Measurements from ENCODE around the gene LRMDA.
A peak's percentile ranks its signal among the peaks of the same experiment; 100 is the strongest.

Gene LRMDA

DNA sequence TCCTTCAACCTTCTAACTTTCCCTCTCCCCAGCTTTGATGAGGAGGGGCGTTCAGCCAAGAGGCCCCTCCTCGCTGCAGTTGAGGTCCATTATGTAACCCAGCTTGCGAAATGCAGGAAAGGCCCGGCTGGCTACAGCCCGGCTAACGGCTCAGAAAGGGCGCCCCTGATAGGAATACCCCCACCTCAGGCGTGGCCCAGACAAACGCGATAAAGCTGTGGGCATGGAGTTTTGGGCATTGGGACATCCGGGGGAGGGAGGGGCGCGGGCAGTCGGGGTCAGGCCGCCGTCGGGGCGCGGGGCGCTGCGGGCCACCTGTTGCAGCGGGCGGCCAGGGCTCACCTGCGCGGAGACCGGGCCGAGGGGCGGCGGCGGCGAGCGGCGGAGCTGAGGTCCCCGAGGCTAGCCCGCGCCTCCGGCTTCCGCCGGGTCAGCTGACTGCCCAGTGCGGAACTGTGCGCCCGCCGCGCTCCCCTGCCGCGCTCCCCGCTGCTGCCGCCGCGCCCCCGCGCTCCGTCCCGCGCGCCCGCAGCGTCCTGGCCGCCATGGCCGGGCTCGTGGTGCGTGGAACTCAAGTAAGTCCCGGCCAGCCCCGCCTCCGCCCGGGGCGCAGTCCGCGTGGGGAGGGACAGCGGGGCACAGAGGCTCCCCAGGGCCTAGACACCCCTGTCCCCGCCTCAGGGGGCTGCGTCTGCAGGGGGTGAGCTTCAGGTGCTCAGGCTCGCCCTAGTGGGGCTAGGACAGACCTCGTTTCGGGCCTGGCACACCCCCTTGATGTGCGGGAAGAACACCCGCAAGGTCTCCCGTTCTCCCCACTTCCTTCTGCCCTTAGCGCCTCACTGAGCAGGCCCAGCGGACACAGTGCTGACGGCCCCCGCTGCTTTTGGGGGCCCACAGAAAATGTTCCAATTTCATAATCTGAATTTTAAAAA is at the start of gene LRMDA:
LRMDA (plus strand) TSS at position 445 of the 932 bp plus-strand sequence.
- no peak for DNase-seq (ENCODE audit: low read depth)

DNA sequence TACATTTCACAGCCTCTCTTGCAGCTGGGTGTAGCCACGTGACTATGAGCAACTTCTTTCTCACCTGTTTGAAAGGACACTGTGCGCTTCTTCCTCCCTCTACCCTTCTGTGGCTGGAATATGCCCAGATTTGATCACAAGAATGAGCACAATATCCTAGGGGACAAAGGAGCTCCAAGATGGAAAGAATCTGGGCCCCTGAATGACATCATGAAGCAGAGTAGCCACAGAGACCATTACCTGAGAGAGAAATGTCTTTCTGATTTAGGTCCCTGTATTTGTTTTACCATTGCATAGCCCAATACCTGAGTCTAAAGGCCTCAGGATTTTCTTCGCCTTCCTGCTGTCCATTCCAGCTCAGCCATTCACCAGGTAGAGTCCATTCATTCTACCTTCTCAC is 45.3 kb upstream of the LRMDA start:
- no peak for DNase-seq (ENCODE audit: low read depth)

DNA sequence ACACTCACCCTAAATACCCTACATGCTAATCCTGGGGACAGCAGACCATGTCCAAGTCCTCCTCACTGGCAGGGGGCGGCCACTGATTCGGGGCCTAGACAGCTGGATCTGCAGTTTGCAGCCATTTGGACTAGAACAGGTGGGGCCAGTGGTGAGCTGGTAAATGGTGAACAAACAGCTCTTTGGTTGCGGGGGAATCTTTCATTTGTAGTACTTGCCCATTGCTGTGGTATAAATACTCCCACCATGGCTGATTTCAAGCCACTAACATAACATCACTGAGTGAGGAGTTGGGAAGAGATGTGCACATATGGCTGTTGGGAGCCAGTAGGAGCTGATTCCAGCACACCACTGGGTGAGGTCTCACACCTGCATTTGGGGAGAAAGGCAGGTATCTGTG is 43.3 kb upstream of the LRMDA start:
- DNase-seq (ENCODE audit: low read depth) = no peak

DNA sequence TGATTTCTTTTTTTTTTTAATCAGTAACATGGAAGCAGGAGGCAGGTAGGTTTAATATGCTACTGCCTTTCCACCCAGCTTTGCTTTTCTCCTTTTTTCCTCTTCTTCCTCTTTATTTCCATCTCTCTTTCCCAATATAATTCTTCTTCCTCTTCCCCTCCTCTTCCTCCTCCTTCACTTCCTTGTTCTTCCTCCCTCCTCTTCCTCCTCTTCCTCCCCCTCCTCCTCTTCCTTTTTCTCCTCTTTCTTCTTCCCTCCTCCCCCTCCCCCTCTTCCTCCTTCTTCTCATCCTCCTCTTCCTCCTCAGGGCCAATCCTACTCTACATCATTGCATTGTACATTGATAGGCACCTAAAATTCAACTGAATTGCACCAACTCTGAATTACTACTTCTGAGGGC is 41.2 kb upstream of the LRMDA start:
- DNase-seq (ENCODE audit: low read depth) = no peak

DNA sequence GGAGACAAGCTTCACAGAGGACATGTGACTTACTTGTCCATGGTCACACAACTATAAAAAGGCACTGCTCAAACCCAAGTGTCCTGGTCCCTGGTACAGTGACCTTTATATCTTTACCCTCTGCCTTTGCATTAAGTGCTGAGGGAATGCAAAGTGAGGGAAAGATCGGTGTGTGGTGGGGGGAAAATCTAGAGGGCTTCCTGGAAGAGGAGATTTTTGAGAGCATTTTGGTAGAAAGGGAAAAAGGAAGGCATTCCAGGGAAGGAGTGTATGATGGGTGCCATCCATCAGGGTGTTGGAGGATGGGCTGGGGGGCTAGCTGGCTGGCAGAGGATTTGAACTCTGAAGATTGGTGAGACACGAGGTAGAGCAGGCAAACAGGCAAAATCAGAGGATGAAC is 39.2 kb upstream of the LRMDA start:
- no peak for DNase-seq (ENCODE audit: low read depth)

DNA sequence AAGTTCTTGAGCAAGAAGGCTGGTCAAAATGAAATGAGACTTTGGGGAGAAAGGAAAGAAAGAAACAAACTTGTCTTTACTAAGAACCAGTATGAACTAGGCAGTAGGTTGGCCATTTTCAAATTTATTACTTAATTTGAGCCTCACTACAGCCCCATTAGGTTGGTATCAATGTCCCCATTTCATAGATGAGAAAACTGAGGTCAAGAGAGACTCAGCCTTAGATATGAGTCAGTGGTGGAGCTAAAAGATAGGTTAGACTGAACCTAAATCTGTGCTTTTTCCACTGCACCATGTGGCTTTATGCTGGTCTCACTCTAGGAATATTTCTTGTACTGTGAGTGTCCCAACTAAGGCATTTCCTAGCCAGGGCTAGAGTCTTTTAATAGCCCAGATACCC is 38.7 kb upstream of the LRMDA start:
- DNase-seq (ENCODE audit: low read depth) = no peak

DNA sequence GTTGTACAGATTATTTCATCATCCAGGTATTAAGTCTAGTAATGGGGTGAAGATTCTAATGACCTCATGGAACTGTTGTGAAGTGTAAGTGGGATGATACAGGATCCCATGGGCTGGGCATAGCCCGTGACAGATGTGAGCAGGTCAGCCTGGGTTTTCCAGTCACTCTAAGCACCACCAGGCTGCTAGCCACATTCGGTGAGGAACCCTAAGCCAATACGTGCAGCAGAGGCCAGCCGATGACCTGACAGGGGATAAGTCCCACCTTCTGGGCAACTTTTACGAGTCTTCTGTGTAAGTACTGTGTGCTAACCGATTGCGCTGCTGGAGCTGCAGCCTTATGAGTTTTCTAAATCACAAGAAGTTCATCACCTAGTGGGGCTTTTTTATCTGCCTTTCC is 37.2 kb upstream of the LRMDA start:
- no peak for DNase-seq (ENCODE audit: low read depth)

DNA sequence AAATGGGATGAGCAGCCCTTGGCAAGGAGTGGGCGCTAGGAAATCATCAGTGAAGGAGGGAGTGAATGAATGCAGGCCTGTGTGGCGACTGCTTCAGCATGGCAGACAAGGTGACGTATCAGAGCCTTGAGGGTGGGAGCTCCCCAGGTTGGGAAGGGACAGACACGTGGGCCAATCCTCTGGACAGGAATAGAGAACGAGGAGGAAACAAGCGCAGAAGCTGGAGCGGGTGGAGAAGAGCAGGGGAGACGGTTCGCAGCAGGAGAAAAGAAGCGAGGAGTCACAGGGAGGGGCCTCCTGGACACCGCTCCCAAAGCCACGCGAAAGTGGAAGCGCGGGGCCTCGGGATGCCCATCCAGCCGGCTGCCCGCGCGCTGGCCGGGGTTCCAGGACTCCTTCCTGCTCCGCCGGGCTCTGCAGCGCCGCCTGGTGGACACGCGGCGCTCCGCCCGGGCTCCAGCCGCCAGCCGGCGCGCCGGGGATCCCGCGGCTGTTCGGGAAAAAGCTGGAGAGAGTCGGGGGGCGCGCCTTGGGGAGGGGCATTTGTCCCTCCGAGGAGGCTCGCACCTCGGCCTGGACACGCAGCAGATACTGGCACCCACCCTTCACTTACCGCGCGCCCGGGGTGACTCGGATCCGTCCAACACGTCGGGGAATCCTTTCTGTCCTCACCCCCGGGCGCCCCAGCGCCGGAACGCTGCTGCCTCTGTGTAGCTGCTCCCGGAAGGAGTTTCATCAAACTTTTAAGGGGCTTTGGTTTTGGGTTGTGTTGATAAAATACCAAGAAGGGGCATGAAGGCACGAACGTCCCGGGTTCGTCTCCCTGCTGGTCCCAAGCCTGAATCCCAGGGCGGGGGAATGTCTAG is 36.1 kb upstream of the LRMDA start:
- DNase-seq (ENCODE audit: low read depth) = peak; percentile 60

DNA sequence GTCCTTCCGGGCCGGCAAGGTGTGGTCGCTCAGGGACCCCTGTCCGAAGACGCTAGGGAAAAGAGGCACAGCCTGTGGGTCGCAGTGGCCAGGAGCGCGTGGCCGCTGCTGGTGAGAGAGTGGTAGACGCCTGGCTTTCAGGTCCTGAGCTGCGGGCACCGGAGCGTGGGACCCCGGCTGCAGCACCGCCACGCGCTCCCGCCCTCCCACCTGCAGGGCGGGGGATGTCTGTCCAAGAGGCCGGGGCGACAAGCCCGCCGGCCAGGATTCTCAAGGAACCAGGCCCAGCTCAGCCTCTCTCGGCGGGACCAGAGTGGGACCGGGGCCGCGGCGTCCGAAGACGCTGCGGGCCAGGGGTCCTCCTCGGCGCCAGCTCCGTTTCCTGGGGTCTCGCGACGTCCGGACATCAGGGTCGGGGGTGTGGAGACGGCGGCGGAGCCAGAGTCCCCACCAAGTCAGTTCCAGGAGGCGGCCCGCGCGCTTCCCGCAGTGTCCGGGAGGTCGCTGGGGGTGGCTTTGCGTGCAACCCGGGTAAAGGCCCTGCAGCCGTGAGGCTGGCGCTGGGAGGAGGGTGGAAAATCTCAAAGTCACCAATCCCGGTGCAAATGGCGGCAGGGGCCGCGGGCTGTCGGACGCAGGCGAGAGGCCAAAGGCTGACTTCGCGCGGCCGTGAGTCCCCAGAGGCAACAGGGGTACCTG is 35.3 kb upstream of the LRMDA start:
- peak; percentile 55 for DNase-seq (ENCODE audit: low read depth)

DNA sequence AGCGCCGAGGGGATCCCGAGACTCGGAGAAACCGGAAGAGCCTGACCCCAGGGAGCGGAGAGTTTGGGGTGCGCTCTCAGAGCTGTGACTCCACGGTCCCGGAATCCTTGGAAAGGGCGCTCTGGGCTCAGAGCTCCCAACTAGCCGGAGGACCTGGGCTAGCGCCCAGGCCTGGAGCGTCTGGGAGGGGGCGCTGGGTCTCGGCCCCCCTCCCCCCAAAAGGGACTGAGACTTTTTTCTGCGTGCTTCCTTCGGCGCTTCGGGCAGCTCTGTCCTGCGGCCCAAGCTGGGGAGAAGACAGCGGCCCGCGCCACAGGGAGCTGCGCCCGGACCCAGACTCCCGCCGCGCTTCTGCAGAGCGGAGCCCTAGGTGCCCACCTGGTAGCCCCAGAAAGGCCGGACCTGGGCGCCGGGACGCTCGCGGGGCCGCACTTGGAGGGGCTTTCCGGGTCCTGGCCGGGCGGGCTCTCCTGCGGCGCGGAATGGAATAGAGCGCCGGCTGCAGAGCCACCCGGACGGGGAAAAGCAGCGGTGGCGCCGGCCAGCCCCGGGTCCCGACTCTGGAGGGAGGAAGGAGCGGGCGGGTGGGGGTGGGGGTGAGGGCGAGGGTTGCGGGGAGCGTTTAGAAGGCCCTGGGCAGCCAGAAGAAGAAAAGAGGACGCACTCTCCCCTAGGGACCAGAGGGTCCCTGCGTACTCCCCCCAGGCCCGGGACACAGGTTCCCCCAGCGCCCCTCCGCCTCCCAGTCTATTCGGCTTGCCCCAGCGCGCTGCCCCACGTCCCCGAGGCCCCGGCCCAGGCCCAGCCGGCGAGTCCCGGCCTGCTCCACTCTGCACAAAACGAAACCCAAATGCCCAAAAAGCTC is 34.6 kb upstream of the LRMDA start:
- DNase-seq (ENCODE audit: low read depth) = peak; percentile 47

DNA sequence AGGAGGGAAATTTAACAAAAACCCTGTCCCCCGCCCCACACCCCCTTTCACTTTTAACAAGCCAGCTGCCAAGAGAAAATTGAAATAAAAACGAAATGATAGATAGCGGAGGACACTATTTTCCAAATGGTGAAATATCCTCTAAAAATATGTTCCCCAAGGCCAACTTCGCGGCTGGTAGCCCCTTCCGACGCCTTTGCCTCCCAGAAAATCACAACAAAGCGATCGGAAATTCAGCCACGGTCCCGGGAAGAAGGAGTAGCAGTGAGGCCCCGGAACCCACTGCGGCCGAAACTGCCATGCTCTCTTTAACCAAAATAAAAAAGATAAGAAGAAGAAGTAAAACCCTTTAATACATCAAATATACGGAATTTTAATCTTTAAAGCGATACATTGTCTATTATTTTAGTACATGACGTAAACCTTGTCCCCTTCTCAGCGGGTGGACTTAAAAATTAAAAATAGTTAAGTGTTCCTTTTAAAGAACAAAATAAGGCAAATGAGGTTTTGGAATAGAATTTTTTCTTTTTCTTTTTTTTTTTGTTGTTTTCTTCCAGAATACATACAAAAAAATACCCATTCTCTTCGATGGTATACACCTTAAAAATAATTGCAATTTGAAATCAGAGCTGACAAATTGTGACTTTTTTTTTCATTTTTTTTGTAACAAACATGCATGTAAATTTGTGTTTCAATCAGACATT is 33.8 kb upstream of the LRMDA start:
- peak; percentile 50 for DNase-seq (ENCODE audit: low read depth)

DNA sequence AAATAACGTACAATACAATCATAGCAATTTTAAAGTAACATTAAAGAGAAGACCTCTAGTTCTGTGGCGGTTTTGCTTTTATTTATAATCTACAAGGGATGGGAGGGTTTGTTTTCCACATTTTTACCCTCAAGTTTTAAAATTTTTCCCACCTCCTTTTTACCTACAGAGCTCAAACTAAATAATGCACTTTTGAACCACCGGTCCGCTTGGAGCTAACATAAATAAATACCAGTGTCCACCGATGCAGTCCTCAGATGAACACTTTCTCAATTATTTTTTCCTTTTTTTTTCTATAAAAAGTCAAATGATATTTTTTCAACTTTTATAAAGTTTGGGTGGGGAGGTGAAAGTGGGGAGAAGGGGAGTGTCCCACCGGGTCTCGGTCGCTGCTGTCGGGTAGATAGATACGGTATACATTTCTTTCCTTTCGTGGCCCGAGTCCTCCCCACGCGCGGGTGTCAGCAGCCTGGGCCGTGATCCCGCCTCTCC is 33.2 kb upstream of the LRMDA start:
- peak; percentile 31 for DNase-seq (ENCODE audit: low read depth)

DNA sequence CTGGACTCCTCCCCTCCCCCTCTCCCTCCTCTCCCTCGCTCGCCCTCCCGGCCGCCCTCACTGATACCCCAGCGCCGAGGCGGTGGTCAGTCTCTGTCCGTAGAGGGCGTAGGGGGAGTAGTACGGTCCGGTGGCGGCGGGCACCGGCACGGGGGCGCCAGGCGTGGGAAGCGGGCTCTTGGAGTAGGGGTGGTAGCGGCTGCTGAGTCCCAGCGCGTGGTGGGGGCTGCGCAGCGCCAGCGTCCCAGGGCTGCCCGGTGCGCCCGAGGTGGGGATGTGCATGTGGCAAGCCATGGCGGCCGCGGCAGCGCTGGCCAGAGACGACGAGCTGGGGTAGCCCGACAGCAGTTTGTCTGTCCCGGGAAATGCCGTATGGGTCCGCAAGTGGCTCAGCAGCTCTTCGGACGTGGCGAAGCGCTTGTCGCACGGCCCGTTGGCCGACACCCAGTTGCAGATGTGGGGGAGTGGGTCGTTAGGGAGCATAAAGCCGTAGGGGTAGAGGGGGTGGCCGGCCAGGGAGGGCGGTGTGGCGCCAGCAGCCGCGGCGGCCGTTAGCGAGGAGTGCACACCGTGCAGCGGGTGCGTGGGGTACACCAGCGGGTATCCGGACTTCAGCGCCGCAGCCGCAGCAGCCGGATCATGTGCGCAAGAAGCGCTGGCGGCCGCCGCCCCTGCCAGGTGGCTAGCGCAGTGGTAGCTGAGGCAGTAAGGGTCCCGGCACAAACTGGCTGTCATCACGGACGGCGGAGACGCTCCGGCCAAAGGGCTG is 32.5 kb upstream of the LRMDA start:
- DNase-seq (ENCODE audit: low read depth) = peak; percentile 56

DNA sequence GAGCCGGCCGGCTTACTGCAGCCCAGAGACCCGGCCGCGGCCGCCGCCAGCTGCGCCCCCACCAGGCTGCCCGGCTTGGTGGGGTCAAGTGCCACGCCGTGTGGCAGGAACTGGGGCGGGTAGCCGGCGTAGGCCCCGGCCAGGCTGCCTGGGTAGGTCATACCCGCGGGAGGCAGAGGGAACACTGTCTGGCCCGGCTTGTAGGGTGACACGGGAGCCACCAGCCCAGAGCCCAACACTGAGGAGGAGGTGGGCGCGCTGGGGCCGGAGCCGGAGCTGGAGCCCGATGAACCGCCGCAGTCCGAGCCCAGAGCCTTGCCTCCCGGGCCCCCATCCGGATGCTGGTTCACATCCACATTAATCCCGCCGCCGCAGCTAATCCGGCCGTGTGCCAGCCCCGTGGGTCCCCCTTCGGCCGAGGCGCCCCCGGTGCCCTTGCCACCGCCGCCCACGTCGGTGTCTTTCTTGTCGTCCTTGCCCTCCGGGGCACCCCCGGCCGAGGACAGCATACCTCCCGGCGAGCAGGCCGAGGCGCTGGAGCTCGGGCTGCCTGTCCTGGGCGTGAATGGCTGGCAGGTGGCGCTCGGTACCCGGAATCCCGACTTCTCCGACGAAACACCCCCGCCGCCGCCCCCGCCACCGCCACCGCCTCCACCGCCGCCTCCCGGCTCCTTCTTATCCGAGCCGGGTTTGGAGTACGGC is 31.8 kb upstream of the LRMDA start:
- DNase-seq (ENCODE audit: low read depth) = peak; percentile 82

DNA sequence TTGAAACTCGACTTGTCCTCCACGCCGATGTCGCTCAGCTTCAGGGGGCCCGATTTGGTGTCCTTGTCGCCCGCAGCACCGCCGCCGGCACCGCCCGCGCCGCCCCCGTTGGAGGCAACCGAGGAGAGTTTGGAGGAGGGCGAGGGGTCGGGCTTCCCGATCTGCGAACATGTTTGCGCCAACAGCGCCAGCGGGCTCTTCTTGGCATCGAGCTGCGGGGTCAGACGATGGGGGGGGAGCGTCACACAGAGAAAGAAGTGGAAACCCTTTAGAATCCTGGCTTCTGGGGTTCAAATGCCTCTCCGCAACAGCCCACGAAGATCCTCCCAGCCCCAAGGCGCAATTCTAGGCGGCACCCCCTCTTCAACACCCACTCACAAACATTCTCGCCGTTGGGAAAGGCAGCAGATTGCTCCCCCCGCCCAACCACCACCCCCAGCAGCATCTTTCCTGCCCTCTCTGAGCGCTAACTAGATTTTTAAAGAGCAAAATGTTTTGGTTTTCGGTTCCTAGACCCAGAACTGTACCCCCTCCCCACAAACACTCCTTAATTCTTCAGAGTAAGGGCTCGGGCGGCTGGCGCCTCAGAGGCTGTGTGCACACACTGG is 31.2 kb upstream of the LRMDA start:
- no peak for DNase-seq (ENCODE audit: low read depth)

DNA sequence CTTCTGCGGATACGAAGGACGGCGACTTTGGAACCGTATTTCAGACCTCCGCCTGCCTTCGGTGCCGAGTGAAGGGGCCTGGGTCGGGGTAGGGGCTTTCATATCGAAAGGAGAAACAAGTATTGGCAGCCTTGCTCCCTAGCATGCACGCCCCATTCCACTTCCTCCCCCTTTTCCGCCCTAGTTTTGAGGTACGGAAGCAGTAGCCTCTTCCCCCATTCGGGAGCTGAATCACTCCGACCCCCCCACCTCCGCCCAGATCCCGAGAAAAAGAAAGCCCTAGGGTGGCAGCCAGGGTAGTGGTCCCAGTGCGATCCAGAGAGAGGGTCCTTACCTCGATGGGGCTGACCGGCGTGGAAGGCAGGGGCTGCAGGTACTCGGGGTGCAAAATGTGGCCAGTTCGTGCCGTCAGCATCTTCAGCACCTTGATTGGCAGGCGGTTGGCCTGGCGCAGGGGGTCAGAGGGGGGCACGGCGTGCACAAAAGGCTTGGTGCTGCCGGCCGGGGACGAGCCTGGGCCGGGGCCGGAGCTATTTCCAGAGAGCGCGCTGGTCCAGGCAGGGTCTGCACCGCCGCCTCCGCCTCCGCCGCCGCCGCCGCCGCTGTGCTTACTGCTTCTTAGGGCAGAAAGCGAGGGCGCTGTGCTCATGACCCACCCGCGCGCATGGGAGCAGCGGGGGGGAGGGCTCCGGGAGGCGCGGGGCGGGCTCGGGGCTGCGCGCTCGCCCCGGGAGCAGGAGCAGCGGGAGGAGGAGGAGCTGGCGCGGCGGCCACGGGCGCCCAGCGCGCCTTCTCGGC is 30.5 kb upstream of the LRMDA start:
- peak; percentile 68 for DNase-seq (ENCODE audit: low read depth)

DNA sequence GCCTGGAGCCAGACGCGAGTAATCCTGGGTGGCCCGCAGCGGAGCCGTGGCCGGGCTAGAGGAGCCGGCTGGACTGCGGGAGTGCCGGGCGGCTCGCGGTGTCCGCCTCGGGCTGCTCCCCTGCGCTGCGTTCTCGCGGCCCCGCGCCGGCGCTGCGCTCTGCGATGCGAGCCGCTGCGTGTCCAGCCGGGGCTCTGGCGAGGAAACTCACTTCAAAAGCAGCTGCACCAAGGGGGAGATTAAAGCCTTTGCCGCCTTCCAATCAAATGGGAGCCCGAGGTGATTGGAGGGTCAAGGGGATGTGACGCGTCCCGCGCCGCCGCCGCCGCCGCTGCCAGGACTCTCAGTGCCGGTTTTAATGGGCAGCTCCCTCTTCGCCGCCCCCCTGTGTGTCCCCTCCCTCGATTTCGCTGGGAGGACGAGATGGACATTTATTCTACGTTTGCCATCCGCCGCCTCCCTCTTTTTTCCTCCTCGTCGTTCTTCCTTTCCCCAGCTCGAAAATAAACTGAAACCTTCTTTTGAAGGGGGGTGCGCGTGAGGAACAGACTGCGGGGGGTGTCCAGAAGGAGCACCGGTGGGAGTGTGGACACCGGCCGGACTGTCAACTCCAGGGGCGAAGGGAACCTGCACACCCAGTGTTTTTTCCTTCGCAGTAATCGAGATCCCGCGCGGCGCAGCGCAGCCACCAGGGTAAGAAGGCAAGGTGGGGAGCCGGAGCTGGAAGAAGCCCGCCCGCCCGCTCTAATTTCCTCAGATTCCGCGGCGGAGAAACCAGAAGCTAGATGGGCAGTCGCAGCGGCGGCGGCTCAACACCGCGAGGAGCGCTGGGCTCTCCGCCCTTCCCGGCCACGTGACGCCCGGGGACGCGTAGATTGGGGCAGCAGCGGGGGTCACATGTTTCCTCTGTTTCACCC is 29.6 kb upstream of the LRMDA start, which contains the start of gene ZNF503:
ZNF503 (minus strand) TSS at position 196 of the 917 bp plus-strand sequence. CDS start 345 bp downstream, outside the sequence.
- peak; percentile 98 for DNase-seq (ENCODE audit: low read depth)
